Measurements from ENCODE around the gene MINDY4. TPM values are rescaled to one million over a fixed set of nuclear protein-coding genes. Genes with fewer than 3 reads are reported as not detected.

MINDY4 gene
- total RNA-seq, 1 donor = 10.5 TPM

GRCh38 chr7:30918676-30919075 lies 147.5 kb downstream of the MINDY4 start:
- H4K20me1 ChIP-seq (ENCODE audit: insufficient read depth, low read length) = no peaks in the 10 kb centered on the region
- no peak overlapping the region for H3K4me3 ChIP-seq (ENCODE audit: insufficient read depth, low read length)
- no peak overlapping the region for H3K4me2 ChIP-seq (ENCODE audit: insufficient read depth, low read length)
- H2AFZ ChIP-seq (ENCODE audit: low read length) = no peak overlapping the region
- no peaks in the 10 kb centered on the region for H3K36me3 ChIP-seq (ENCODE audit: insufficient read depth, low read length)
- peaks cover 25% of the 10 kb centered on the region for H3K4me1 ChIP-seq (ENCODE audit: insufficient read depth, low read length)
- TF ChIP-seq CTCF (IDR thresholded peaks at IDR 0.05; ENCODE audit: extremely low read depth, low read depth, low read length) = no peak
- DNase-seq (ENCODE audit: insufficient read length, low spot score, missing footprints) = no peak
- H3K9me3 ChIP-seq (ENCODE audit: low read depth, low read length) = no peaks in the 10 kb centered on the region
- H3K79me2 ChIP-seq (ENCODE audit: insufficient read depth, low read length) = no peaks in the 10 kb centered on the region
- no peak overlapping the region for H3K27ac ChIP-seq (ENCODE audit: low read depth, low read length)
- H3K27me3 ChIP-seq (ENCODE audit: insufficient read depth, low read length) = no peaks in the 10 kb centered on the region

GRCh38 chr7:30920021-30920583 lies 148.9 kb downstream of the MINDY4 start:
- DNase-seq (ENCODE audit: insufficient read length, low spot score, missing footprints) = peak; percentile 84
- Histone ChIP-seq H3K4me3 (ENCODE audit: insufficient read depth, low read length) (no peak overlapping the region), H3K9me3 (ENCODE audit: low read depth, low read length) (no peaks in the 10 kb centered on the region), H3K79me2 (ENCODE audit: insufficient read depth, low read length) (no peaks in the 10 kb centered on the region), H3K4me2 (ENCODE audit: insufficient read depth, low read length) (no peak overlapping the region), H2AFZ (ENCODE audit: low read length) (no peak overlapping the region), H3K27me3 (ENCODE audit: insufficient read depth, low read length) (no peaks in the 10 kb centered on the region), H3K27ac (ENCODE audit: low read depth, low read length) (no peak overlapping the region), H4K20me1 (ENCODE audit: insufficient read depth, low read length) (no peaks in the 10 kb centered on the region), H3K36me3 (ENCODE audit: insufficient read depth, low read length) (no peaks in the 10 kb centered on the region), H3K4me1 (ENCODE audit: insufficient read depth, low read length) (peaks cover 14% of the 10 kb centered on the region)
- TF ChIP-seq CTCF (IDR thresholded peaks at IDR 0.05; ENCODE audit: extremely low read depth, low read depth, low read length) = no peak

- H3K27me3 ChIP-seq (ENCODE audit: insufficient read depth, low read length) = no peaks in the 10 kb centered on the region
- DNase-seq (ENCODE audit: insufficient read length, low spot score, missing footprints) = peak; percentile 91
- no peaks in the 10 kb centered on the region for H3K36me3 ChIP-seq (ENCODE audit: insufficient read depth, low read length)
- H3K4me1 ChIP-seq (ENCODE audit: insufficient read depth, low read length) = peaks cover 12% of the 10 kb centered on the region
- no peak overlapping the region for H3K4me3 ChIP-seq (ENCODE audit: insufficient read depth, low read length)
- no peak overlapping the region for H3K27ac ChIP-seq (ENCODE audit: low read depth, low read length)
- no peak for TF ChIP-seq CTCF (IDR thresholded peaks at IDR 0.05; ENCODE audit: extremely low read depth, low read depth, low read length)
- H2AFZ ChIP-seq (ENCODE audit: low read length) = peak overlapping the region; percentile 60
- no peaks in the 10 kb centered on the region for H4K20me1 ChIP-seq (ENCODE audit: insufficient read depth, low read length)
- no peaks in the 10 kb centered on the region for H3K9me3 ChIP-seq (ENCODE audit: low read depth, low read length)
- H3K79me2 ChIP-seq (ENCODE audit: insufficient read depth, low read length) = no peaks in the 10 kb centered on the region
- H3K4me2 ChIP-seq (ENCODE audit: insufficient read depth, low read length) = no peak overlapping the region
These were observed 149.6 kb downstream of the MINDY4 start for GRCh38 chr7:30920584-30921539.
